Measurements from ENCODE around the gene ATL2.
"Not testable (repeated sequence)": the region's sequence is repeated elsewhere in the genome, so short reads cannot be mapped to it uniquely, and the experiment has no call there.

ATL2 gene

DNA sequence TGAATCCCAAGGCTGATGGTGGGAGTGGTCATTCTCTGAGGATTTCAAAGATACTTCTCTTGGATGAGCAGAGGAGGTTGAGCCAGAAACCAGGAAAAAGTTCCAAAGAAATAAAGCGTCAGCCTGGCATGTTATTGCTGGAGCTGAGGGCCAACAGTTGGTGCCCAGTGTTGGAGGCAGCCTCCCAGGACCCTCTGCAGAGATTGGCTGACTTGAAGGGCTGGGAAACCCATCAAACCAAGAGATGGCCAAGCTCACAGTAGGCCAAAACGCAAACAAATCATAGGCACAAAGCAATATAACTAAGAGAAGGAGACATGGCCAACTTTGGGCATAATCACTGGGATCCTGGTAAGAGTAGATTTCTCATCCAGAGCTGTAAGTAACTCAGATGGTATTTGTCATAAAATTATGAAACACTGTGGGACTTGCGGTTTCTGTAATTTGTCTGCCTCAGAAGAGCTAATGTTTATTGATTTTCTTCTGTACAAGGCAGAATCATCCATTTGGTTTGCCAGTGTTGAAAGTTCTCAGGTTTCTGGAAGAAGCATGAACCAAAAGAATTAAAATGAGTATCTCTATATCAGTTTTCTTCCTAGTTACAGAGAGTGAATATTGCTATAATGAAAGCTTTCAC, 108.3 kb downstream of the ATL2 start:
- DNase-seq: no peak

DNA sequence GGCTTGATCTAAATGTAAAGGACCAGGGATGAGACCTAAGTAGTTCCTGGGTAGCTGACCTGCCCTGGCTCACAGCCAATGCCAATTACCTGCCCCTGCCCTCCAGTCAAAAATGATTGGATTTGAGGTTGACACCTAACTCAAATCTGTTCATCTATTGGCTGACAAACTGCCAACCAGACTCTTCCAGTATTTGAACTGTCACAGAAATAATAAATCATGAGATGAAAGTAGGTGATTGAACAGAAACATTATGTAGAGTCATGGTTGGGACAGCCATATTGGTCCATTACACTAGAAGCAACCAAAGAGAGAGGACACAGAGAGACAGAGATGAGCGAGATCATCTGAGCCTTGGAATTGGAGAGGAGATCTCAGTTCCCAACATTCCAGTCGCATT, 109.1 kb downstream of the ATL2 start:
- DNase-seq: no peak

DNA sequence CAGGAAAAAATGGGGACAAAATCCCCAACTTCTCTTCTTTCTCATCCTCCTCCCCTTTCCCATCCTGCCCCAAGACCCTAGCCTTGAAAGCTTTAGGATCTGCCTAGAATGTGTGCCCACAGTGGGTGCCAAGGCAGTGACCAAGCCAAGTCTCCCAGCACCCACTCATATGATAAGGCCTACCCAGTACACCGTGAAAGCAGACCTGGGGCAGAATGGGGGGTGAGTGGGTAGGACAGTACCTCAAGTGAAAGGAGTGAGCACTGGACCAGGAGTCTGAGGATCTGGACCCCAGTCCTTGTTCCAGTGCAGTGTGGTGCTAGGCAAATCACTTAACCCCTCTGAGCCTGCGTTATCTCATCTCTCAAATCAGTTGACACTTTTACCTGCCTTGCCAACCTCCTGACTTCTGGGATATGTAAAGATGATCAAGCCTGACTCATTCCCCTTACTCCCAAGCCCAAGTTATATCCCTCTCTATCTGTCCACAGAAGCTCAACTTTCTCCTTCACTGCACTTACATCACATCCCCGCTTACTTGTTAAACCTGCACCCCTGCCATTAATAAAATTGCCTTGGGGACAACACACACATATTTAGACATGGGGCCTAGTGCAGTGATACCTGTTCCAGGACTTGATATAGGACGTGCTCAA, 109.7 kb downstream of the ATL2 start:
- no peak for DNase-seq

DNA sequence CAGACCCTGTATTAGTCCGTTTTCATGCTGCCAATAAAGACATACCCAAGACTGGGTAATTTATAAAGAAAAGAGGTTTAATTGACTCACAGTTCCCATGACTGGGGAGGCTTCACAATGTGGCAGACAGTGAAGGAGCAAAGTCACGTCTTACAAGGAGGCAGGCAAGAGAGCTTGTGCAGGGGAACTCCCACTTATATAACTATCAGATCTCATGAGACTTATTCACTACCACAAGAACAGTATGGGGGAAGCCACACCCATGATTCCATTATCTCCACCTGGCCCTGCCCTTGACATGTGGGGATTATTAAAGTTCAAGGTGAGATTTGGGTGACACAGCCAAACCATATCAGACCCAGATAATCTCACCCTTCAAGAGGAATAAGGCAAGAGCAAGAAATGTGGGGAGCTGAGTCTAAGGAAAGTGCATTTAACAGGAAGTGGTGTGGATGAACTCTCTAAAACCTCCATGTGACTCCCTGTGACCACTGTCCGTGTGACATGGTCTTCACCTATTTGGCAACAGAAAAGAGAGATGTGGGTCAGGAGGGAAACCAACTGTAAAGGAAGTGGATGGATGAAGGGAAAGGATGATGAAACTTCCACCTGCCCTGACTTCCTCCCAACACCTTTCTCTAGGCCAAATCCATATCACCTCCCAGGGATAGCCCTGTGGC, 110.6 kb downstream of the ATL2 start:
- no peak for DNase-seq

GRCh38 chr2:38265461-38265860, 111.6 kb downstream of the ATL2 start:
- DNase-seq: no peak

DNA sequence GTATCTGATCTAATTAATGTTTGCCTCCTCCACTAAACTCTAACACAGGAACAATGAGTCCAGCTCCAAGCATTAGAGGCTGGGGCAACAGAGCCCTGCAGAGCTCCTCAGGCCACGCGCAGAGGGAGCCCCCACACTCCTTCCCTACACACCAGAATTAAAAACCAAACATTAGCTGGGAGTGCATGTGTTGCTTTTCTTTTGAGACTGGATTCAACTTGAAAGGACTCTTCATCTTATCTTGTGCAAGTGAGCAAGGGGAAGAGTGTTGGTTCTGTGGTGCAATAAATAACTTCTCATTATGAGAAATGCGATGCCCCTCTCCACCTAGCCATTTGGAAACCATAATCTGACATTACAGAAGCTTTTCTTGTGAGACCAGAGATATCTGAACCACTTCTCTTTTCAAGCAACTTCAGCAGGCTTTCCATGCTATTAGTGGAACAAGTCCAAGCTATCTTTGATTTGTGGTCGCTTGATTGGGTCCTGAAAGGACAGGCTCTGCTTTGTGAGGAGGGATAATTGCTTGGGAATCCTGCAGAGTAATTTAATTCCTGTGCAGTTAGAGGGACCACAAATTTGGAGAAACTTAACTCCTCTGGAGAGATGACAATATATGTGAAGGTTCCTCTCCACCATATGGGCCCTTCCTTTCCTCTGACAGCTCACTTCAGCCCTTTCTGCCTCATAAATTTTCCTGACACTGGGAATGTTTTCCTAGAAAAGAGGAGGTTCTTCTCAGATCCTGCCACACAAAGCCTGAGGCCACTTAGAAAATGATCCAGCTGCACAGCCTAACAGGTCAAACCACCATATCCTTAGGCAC, 112.5 kb downstream of the ATL2 start:
- no peak for DNase-seq

DNA sequence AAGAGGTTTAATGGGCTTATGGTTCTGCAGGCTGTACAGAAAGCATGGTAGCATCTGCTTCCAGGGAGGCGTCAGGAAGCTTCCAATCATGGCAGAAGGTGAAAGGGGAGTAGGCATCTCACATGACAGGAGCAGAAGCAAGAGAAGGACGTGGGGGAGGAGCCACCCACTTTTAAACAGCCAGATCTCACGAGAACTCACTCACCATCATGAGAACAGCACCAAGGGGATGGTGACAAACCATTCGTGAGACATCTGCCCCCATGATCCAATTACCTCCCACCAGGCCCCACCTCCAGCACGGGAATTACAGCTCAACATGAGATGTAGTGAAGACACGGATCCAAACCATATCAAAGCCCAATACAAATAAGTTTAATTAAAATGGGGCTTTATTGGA, 113.8 kb downstream of the ATL2 start:
- DNase-seq: no peak

GRCh38 chr2:38262069-38262871, 114.8 kb downstream of the ATL2 start:
- DNase-seq: no peak

DNA sequence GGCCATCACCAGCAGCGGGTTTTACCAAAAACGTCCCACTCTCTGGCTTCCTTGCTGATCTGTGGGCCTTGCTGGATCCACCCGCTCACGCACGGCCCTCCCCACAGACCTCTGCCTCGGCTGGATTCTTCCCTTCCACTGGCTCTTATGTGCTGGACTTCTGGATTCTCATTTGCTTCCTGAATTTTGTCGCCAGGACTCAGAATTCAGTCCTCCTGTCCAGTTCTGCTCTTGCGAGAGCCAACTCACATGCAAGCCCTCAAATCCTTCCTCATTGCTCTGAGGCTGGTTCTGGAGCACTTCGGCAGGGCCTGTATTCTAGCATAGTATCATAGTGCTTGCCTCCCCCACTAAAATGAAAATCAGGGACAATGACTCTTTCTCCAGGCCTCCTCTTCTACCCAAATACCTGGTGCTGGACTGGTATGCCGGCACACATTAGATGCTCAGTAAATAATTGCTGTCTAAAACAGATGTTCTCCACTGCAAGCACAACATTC, 115.5 kb downstream of the ATL2 start:
- DNase-seq: no peak

- no peak for DNase-seq
Measured at GRCh38 chr2:38260972-38261371, 116.1 kb downstream of the ATL2 start.

DNA sequence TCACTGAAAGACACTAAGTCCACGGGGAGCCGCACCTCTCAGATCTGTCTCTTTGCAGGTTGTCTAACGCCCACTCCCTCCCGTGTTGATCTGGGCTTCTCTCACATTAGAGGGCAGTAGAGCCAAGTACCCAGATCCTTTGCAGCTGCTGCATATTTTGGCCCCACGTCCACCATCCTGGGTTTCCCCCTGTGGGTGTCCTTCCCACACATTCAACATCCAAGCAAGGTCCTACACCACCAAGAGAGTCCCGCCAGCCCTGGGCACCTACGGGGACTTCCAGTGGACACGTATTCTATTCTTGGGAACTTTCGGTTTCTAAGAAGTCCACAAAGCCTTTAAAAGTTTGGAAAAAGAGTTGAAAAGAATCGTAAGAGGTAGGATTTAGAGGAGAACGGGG, 116.6 kb downstream of the ATL2 start:
- DNase-seq: no peak

DNA sequence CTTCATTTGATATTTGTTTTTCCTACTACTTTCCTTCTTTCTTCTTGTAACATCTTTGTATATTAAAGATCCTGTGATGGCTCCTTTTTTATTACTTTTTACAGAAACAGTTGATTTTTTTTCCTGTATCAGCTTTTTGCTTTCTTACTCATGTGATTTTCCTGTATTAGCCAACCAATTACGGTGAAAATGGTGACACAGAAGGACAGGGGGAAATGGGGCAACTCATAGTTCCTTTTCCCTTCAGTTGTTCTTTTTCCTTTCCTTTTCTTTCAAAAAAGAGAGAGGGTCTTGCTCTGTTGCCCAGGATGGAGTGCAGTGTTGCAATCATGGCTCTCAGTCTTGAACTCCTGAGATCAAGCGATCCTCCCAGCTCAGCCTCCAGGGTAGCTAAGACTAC, 117.8 kb downstream of the ATL2 start:
- no peak for DNase-seq

- not testable (repeated sequence) for DNase-seq
Measured at GRCh38 chr2:38257680-38258079, 119.4 kb downstream of the ATL2 start.

- no peak for DNase-seq
Measured at GRCh38 chr2:38256610-38257009, 120.5 kb downstream of the ATL2 start.

GRCh38 chr2:38255211-38255610, 121.9 kb downstream of the ATL2 start:
- no peak for DNase-seq

DNA sequence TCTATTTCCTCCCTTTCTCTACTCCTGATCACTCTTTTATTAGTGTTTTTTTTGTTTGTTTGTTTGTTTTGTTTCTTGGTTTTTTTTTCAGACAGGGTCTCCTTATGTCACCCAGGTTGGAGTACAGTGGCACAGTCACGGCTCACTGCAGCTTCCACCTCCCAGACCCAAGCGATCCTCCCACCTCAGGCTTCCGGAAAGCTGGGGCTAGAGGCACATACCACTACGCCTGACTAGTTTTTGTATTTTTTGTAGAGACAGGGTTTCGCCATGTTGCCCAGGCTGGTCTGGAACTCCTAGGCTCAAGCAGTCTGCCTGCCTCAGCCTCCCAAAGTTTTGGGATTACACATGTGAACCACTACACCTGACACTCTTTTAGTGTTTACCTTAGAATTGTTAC, 122.3 kb downstream of the ATL2 start:
- no peak for DNase-seq

- DNase-seq: no peak
Measured at GRCh38 chr2:38251940-38252339, 125.1 kb downstream of the ATL2 start.

- no peak for DNase-seq
Measured at GRCh38 chr2:38248707-38249106, 128.4 kb downstream of the ATL2 start.

- no peak for DNase-seq
Measured at GRCh38 chr2:38248255-38248654, 128.8 kb downstream of the ATL2 start.

DNA sequence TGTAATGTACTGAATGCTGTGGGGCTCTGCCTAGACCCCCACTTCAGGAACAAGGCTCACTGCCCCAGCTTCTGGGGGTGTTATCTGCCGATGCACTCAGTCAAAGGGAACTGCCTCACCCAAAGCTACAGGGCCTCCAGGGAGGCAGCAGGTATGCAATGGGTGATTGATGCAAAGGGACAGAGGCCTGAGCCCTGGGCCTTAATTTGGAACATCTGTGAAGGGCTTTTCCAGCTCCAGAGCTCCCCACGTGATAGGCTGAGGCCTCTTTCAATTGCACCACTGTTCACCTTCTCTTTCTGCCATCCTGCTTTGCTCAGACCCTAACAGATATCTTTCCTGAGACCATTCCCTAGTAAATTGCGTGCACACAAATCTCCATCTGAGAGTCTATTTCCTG, 131.0 kb downstream of the ATL2 start:
- DNase-seq: no peak

DNA sequence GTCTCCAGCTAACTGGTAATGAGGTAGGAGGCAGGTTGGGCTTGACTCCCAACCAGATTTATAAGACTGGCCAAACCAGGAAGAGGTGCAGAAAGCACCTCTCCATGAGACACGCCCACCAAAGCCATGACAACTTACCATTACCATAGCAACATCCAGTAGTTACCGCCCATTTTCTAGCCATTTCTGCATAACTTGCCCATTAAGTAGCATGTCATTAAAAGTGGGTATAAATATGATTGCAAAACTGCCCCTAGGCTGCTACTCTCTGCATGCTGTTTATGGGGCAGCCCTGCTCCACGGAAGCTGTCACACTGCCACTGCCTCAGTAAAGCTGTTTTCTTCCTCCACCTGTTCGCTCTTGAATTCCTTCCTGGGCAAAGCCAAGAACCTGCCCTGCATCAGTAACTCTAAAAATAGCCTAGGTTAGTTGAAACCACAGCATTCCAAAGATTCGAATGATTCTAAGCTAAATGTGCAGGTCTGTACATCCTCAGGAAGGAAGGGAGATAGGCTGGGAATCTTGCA, 131.9 kb downstream of the ATL2 start:
- peak; percentile 41 for DNase-seq

- no peak for DNase-seq
Measured at GRCh38 chr2:38244301-38244700, 132.8 kb downstream of the ATL2 start.

Data from NCI-H226 (cell line).